ENCODE data around the gene ST7.

ST7 gene

GRCh38 chr7:117157241-117158209, 204.2 kb downstream of the ST7 start:
- peak; percentile 83 for DNase-seq (ENCODE audit: low spot score)

DNA sequence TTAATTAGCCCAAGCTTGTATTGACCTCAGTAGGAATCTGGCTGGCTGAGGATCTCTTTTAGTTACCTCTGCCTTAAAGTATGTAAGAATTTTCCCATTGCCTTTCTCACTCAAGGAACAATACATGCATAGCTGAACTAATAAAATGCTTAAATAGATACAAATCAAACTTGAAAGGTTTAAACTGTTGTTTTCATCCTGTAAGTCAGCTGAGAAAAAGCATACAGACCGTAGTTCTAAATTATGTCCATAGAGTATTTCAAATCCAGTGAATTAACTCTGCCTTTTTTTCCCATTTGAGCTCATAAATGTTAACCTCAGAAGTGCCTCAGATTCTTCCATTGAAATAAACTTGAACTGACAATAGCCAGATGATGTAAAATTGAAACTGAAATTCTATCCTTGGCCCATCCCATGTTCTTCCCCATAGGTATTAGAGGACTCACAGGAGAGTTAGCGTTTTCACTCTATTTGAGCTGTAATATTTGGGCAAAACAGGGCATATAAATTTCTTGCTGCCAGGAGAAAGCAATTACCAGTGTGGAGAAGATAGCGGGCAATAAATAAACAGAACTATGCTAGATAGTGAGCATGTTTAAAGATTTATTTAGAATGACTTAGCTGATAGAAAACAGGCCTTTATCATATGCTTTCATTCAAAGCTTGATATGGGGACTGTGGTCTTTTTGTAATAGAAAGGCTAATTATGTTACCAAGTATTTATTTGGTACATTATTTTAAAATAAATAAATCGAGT, 205.8 kb downstream of the ST7 start:
- no peak for DNase-seq (ENCODE audit: low spot score)

DNA sequence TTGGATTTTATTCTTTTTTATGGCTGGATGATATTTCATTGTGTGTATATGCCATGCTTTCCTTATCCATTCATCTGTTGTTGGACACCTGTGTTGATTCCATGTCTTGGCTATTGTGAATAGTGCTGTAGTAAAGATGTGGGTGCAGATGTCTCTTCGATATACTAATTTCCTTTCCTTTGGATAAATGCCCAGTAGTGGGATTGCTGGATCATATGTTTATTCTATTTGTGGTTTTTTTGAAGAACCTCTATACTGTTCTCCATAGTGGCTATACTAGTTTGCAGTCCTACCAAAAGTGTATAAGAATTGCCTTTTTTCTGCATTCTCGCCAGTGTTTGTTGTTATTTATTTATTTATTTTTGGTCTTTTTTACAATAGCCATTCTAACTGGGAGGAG, 209.8 kb downstream of the ST7 start:
- no peak for DNase-seq (ENCODE audit: low spot score)

DNA sequence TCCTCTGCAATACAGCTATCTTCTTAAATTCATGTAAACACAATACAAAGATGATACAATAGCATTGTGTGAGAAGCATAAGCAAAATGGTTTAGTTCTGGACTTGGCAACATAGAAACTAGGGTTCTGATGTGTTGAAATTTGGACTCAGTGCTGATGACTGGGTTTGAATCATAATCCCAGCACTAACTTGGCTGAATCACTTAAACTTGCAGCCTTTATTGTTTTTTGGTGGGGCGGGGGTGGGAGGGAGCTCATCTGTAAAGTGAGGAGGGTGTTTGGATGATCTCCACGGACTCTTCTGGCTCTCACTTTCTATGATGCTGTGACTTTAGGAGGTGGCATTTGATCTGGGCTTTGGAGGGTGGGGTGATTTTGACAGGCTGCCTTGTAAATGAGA, 211.3 kb downstream of the ST7 start:
- peak; percentile 30 for DNase-seq (ENCODE audit: low spot score)

- peak; percentile 51 for DNase-seq (ENCODE audit: low spot score)
Measured at GRCh38 chr7:117165656-117166055, 212.4 kb downstream of the ST7 start.

GRCh38 chr7:117169907-117170306, 216.6 kb downstream of the ST7 start:
- DNase-seq (ENCODE audit: low spot score): no peak

DNA sequence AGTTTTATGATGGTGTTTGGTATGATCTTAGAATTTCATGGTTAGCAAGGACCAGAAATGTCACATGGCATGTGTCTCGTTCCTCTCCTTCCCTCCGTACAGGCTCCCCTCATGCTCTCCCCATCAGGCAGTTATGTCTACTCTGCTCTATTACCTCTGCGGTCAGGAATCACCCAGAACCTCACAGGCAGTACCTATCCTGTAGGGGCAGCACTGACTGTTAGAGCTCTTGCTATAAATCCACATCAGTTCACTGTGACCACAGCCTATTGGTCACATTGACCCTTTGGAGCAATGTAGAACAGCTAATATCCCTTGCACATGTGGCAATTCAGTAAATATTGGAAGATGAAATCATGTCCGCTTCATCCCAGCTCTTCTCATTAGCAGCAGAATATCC, 217.8 kb downstream of the ST7 start:
- no peak for DNase-seq (ENCODE audit: low spot score)

DNA sequence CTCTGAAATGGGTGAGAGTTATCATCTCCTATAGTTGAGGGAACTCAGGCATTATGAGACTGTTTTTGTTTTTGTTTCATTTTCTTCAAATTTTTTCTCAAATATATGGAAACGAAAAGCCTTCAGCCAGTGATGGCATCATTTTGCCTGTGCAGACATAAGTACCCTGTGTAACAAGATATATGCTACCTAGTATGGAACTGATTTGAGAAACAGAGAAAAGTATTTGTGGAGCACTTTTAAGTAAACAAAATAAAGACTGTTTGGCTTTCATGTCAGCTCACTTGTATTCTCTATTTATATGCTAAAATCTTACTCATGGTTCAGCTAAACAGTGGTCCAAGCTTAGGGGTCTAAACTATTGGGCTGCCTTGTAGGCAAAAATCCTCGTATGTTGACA, 219.0 kb downstream of the ST7 start:
- no peak for DNase-seq (ENCODE audit: low spot score)

GRCh38 chr7:117173035-117173770, 219.9 kb downstream of the ST7 start:
- no peak for DNase-seq (ENCODE audit: low spot score)

GRCh38 chr7:117176206-117176605, 222.9 kb downstream of the ST7 start:
- no peak for DNase-seq (ENCODE audit: low spot score)

DNA sequence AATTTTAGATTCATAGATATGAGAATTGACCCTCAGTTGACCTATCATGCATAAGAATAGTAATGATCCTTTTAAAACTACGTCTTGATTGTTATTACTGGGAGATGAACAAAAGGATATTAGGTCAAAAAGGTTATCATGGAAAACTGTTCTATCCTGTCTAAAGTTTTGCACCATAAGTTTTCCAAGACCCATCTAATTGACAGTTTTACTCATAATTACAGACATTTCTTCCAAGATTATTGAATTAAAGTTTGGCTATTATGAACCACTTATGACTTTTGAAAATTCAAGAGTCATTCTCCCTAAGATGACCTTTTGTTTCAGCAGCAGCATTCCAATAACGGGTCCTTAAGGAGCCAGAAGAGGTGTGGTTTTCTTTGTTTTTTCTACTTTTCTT, 225.3 kb downstream of the ST7 start:
- DNase-seq (ENCODE audit: low spot score): no peak

DNA sequence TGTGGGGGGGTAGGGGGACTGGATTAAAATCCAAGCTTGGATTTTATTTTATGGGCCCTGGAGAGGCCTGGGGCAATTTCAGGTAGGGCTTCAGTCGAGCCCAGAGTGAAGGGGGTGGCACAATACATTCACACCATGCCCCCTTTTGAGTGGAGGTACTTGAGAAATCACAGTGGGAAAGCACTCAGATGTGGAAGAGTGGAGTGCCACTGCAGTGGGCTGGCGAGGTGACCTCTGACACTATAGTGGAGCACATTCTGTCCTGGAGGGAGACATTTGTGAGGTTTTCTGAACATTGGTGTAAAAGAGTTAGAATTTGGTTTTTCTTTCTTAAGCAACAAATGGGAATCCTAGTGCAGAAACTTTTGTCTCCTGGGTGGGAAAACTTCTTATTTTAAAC, 226.4 kb downstream of the ST7 start:
- DNase-seq (ENCODE audit: low spot score): no peak

- no peak for DNase-seq (ENCODE audit: low spot score)
Measured at GRCh38 chr7:117183729-117184128, 230.4 kb downstream of the ST7 start.

DNA sequence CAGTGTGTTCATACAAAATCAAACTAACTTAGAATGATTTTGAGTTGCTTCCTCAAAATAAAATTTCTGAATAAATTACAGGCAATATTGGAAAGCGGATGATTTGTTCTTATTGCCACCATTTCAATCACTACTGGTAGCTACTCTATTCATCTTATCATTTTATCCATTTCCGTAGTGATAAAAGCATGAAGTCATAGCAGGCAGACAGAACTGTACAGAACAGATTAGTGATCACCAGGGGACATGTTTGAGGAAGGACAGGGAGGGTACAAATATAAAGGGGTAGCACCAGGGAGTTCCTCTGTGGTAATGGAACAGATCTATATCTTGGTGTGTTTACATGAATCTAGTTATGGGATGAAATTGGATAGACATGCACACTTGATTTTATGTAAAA, 231.1 kb downstream of the ST7 start:
- no peak for DNase-seq (ENCODE audit: low spot score)

GRCh38 chr7:117185124-117185523, 231.8 kb downstream of the ST7 start:
- no peak for DNase-seq (ENCODE audit: low spot score)

DNA sequence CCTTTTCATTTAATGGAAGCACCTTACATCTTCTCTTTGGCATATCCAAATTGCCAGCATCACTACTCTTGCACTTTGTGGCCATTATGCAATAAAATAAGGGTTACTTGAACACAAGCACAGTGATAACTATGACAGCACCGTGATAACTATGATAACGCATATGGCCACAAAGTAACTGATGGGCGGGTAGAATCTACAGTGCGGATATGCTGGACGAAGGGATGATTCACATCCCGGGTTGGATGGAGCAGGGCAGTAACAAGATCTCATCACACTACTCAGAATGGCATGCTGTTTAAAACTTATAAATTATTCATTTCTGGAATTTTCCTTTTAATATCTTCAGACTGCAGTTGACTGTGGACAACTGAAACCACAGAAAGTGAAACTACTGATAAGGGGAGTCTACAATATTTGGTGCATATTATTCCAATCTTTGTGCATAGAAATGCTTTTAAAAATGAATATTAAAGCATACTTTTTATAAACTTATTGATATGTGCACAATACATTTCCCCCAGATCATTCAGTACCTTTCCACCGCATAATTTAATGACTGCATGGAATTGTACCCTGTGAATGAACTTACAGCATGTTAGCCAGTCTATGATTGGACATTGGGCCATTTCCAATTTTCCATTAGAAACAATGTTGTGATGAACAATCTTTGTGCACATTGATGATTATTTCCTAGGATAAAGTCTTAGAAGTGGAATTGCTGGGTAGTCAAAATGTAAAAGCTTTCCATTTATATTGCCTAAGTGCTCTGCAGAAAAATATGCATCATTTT, 233.1 kb downstream of the ST7 start:
- no peak for DNase-seq (ENCODE audit: low spot score)

- DNase-seq (ENCODE audit: low spot score): no peak
Measured at GRCh38 chr7:117188376-117188775, 235.1 kb downstream of the ST7 start.

DNA sequence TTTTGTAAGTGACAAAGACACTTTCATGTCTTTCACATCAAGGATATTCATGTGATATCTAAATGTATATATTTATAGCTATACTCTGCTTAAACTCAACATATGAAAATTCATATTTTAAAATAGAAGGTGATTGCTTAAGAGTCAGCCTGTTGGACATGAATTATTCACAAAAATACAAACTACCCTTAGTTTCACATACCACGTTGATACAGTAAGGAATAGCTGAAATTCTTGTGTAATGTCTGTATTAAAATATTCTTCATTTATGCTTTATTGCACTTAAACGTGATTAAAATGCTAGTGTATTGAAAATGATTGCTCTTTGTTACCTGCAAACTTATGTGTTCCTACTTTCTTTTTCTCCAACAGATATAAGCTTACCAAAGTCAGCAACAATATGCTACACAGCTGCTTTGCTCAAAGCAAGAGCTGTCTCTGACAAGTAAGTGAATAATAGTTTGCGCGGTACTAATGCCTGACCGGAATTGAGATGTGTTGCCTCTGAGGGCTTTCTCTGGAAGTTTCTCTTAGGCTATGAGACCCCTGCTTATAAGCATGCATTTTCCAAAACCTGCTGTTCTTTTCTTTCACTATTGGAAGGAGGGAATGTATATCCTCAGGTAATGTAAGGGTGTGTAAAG, 235.8 kb downstream of the ST7 start:
- no peak for DNase-seq (ENCODE audit: low spot score)

DNA sequence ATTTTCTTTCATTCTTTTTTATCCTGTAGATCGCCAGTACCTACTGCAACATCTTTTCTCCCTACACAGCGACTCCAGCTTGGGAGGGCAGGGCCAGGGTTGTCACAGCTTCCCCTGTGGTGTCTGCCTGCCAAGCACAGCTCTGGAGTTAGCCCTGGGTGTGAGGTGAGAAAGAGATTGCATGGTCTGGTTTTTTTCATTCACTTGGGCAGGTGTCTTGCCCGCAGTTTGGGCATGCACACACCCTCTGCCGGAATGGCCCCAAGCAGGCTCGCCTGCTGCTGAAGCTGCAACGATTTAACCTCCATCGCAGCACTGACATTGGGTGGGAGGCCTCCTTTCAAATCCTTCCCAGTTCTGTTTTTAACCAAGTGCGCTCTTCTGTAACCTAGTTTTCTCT, 236.8 kb downstream of the ST7 start:
- no peak for DNase-seq (ENCODE audit: low spot score)

- DNase-seq (ENCODE audit: low spot score): no peak
Measured at GRCh38 chr7:117190746-117191435, 237.6 kb downstream of the ST7 start.

DNA sequence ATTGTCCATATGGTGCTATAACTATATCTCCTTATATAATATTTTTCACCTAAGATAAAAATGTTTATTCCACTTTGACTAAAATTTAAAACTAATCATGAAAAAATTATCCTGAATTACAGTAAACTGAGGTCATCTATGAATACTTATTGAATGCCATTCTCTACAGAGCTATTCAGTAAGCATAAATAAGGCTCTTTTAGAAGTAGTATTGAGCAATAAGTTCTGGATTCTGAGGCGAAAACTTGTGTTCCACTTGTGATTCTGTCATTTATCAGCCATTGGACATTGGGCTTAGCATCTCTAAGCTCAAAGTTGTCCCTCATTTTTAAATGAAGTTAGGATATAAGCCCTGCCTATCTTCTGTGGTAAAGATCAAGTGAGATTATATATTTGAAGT, 238.8 kb downstream of the ST7 start:
- no peak for DNase-seq (ENCODE audit: low spot score)
